Mesenchymal stem cell (in vitro differentiated cells and primary cell): ENCODE results near the gene SPATS2.
A peak's percentile ranks its signal among the peaks of the same experiment; 100 is the strongest.

Experiments used
- DNase-seq: peaks from one replicate; pipeline ENCODE4 v3.0.0-alpha.2; 2013
- H2AFZ ChIP-seq: one replicate; pipeline ENCODE4 v1.6.1; 2013; ENCODE audit warnings: low read depth, mild to moderate bottlenecking, control low read depth, inconsistent platforms, low read length, moderate library complexity
- H2AK5ac ChIP-seq: 2 replicates; pipeline ENCODE4 v1.6.1; 2013; ENCODE audit warnings: low read length, moderate library complexity, mild to moderate bottlenecking, inconsistent platforms; ENCODE audit not compliant: severe bottlenecking
- H2BK120ac ChIP-seq: one replicate; pipeline ENCODE4 v1.6.1; 2013; ENCODE audit warnings: low read depth, mild to moderate bottlenecking, inconsistent platforms, low read length, moderate library complexity
- H2BK12ac ChIP-seq, 2 experiments: one replicate each; pipeline ENCODE4 v1.6.1; 2013; ENCODE audit warnings: inconsistent platforms in 2 of 2, low read length in 2 of 2, mild to moderate bottlenecking in 2 of 2, moderate library complexity in 2 of 2, control low read depth in 1 of 2
- H2BK15ac ChIP-seq: one replicate; pipeline ENCODE4 v1.6.1; 2013; ENCODE audit warnings: mild to moderate bottlenecking, low read depth, inconsistent platforms; ENCODE audit not compliant: poor library complexity, severe bottlenecking
- H2BK5ac ChIP-seq: 2 replicates; pipeline ENCODE4 v1.6.1; 2013; ENCODE audit warnings: low read depth, mild to moderate bottlenecking, low read length, control low read depth, inconsistent platforms; ENCODE audit not compliant: poor library complexity, severe bottlenecking
- H3K14ac ChIP-seq, 2 experiments: one replicate each; pipeline ENCODE4 v1.6.1; 2013; ENCODE audit warnings: inconsistent platforms in 2 of 2, low read length in 2 of 2, control low read depth in 1 of 2, mild to moderate bottlenecking in 1 of 2, moderate library complexity in 1 of 2
- H3K18ac ChIP-seq, 2 experiments: one replicate each; pipeline ENCODE4 v1.6.1; 2013; ENCODE audit warnings: inconsistent platforms in 2 of 2, low read length in 2 of 2, control low read depth in 1 of 2, low read depth in 1 of 2, mild to moderate bottlenecking in 1 of 2
- H3K23ac ChIP-seq, 2 experiments: one replicate each; pipeline ENCODE4 v1.6.1; 2013; ENCODE audit warnings: inconsistent platforms in 2 of 2, low read length in 2 of 2, mild to moderate bottlenecking in 2 of 2, moderate library complexity in 2 of 2, control low read depth in 1 of 2
- H3K27ac ChIP-seq: 2 replicates; pipeline ENCODE4 v1.5.1; 2013; ENCODE audit warnings: mild to moderate bottlenecking, moderate library complexity, low read length, control low read depth, inconsistent platforms; ENCODE audit not compliant: poor library complexity, severe bottlenecking
- H3K27me3 ChIP-seq, 2 experiments: 2 replicates each; pipeline versions ENCODE4 v1.6.1 to v1.7.0; 2013; ENCODE audit warnings: low read length in 2 of 2, mild to moderate bottlenecking in 2 of 2, moderate library complexity in 2 of 2, control low read depth in 1 of 2, inconsistent platforms in 1 of 2; ENCODE audit not compliant: control insufficient read depth in 1 of 2, insufficient read depth in 1 of 2
- H3K36me3 ChIP-seq, 2 experiments: 2 replicates each; pipeline versions ENCODE4 v1.6.1 to v1.7.0; 2013; ENCODE audit warnings: low read length in 2 of 2, control low read depth in 1 of 2, inconsistent platforms in 1 of 2, low read depth in 1 of 2, mild to moderate bottlenecking in 1 of 2; ENCODE audit not compliant: insufficient read depth in 2 of 2, control insufficient read depth in 1 of 2
- H3K4ac ChIP-seq, 2 experiments: one replicate each; pipeline ENCODE4 v1.6.1; 2013; ENCODE audit warnings: inconsistent platforms in 2 of 2, low read length in 2 of 2, mild to moderate bottlenecking in 2 of 2, moderate library complexity in 2 of 2, control low read depth in 1 of 2, low read depth in 1 of 2
- H3K4me1 ChIP-seq: 2 replicates; pipeline ENCODE4 v1.6.1; 2013; ENCODE audit warnings: low read depth, low read length, control low read depth; ENCODE audit not compliant: control insufficient read depth, insufficient read depth
- H3K4me2 ChIP-seq: 2 replicates; pipeline ENCODE4 v1.6.1; 2013; ENCODE audit warnings: low read length, mild to moderate bottlenecking, inconsistent platforms; ENCODE audit not compliant: poor library complexity, severe bottlenecking
- H3K4me3 ChIP-seq, 2 experiments: 2 replicates each; pipeline versions ENCODE4 v1.5.1 to v1.7.0; 2013; ENCODE audit warnings: low read length in 2 of 2, mild to moderate bottlenecking in 2 of 2, control low read depth in 1 of 2, low read depth in 1 of 2; ENCODE audit not compliant: insufficient read depth in 1 of 2
- H3K79me1 ChIP-seq: replicated peaks from 2 replicates; pipeline ENCODE4 v1.6.1; 2013; ENCODE audit warnings: mild to moderate bottlenecking, control low read depth, low read length, inconsistent platforms; ENCODE audit not compliant: poor library complexity, severe bottlenecking
- H3K9ac ChIP-seq: 2 replicates; pipeline ENCODE4 v1.7.0; 2013; ENCODE audit warnings: mild to moderate bottlenecking, low read length, moderate library complexity
- H3K9me3 ChIP-seq: 2 replicates; pipeline ENCODE4 v1.7.0; 2013; ENCODE audit warnings: mild to moderate bottlenecking, low read length; ENCODE audit not compliant: control insufficient read depth
- H4K8ac ChIP-seq: one replicate; pipeline ENCODE4 v1.6.1; 2013; ENCODE audit warnings: inconsistent platforms, mild to moderate bottlenecking, low read length, moderate library complexity
- H4K91ac ChIP-seq: one replicate; pipeline ENCODE4 v1.6.1; 2013; ENCODE audit warnings: mild to moderate bottlenecking, low read length, inconsistent platforms
- WGBS: methylation state at CpG from one replicate; pipeline ENCODE4 v1.1.7; 2013; ENCODE audit warnings: mixed read lengths; 5-methylcytosine and 5-hydroxymethylcytosine counted together

SPATS2 gene

DNA sequence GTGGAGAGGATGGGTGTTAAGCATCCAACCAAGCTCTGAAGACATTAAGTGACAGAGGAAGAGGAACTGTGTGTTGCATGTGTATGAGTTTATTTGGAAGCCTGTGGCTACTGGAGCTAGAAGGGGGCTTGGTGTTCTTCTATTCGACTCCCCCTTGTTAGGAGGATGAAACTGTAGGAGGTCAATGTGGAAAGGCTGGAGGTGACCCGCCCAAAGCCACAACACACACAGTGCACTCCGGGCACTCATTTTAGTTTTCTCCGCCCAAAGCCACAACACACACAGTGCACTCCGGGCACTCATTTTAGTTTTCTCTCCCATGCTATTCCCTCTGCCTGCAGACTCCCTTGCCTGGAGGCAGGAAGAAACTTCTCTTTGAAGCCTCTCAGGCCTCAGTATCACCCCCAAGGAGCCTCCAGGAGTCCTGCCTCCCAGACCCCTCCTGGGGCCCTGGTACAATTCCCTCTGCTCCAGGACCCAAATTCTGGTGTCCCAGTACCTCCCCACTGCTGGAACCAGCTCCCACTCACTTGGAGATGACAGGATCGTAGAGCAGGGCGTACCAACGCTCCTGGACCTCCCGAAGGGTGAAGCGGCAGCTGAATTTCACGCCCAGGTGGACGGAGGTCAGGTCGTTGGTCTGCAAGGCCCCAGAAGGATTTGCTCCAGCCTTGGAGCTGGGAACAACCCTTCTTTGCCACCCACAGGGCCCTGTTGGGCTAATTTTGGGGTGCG, 196.9 kb downstream of the SPATS2 start:
- Histone ChIP-seq H3K4me2 (no peak overlapping the region), H2BK5ac (no peak overlapping the region), H3K9ac (no peak overlapping the region), H2BK120ac (no peak overlapping the region), H3K4me1 (peaks cover 11% of the 10 kb centered on the region), H3K4me3 (no peak overlapping the region), H3K79me1 (peaks cover 32% of the 10 kb centered on the region), H2AFZ (no peak overlapping the region), H4K91ac (no peak overlapping the region), H4K8ac (no peak overlapping the region), H2BK15ac (no peak overlapping the region), H2BK12ac (no peak overlapping the region), H3K27ac (no peak overlapping the region), H3K14ac (no peak overlapping the region), H3K23ac (no peak overlapping the region), H2AK5ac (no peak overlapping the region), H3K4ac (no peak overlapping the region), H3K36me3 (peaks cover 68 to 69% of the 10 kb centered on the region in 2 experiments), H3K18ac (no peak overlapping the region), H3K9me3 (no peaks in the 10 kb centered on the region), H3K27me3 (no peaks in the 10 kb centered on the region)
- no peak for DNase-seq
- 98% methylated on average over 14 of the region's 14 CpGs for WGBS

DNA sequence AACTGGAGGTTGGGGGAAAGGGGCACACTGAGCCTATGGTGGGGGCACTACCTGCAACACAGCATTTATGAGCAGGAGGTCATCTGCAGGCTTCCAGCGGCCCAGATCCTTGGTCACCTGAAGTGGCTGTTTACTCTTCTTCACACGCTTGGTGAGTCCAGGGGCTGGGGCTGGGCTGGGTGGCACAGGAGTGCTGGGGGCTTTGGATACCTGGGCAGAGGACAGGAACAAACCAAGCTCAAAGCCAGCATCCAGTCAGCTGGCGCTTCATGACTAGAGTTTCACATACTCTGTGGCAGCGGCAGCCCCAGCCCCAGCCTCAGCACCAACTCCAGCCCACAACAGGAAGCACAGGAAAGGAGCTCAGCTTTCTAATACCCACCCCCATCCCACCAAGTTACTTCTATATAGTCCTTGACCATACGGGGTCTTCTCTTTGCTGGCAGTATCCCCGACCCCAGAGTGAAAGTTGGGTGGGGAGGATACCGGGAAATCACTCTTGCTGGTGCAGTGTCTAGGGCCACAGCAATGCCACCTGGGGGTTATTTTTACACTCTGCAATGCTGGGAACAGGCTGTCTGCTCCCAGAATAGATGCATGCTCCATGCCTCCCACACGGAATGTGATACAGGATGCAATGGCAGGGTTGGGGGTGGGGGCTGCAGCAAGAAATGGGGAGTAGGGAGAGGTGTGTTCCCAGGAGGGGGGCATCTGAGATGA, 197.6 kb downstream of the SPATS2 start:
- H2AK5ac ChIP-seq: no peak overlapping the region
- no peak for DNase-seq
- H3K9me3 ChIP-seq: no peaks in the 10 kb centered on the region
- no peak overlapping the region for H3K9ac ChIP-seq
- H3K36me3 ChIP-seq: peaks cover 60 to 61% of the 10 kb centered on the region in 2 experiments
- H3K23ac ChIP-seq: no peak overlapping the region
- H3K27ac ChIP-seq: no peak overlapping the region
- H3K4ac ChIP-seq: no peak overlapping the region
- H2BK12ac ChIP-seq: no peak overlapping the region
- no peak overlapping the region for H4K8ac ChIP-seq
- no peak overlapping the region for H3K4me2 ChIP-seq
- peaks cover 31% of the 10 kb centered on the region for H3K79me1 ChIP-seq
- H2AFZ ChIP-seq: no peak overlapping the region
- no peak overlapping the region for H3K18ac ChIP-seq
- H3K27me3 ChIP-seq: no peaks in the 10 kb centered on the region
- H3K4me1 ChIP-seq: peaks cover 11% of the 10 kb centered on the region
- 95% methylated on average over 8 of the region's 8 CpGs for WGBS
- no peak overlapping the region for H2BK15ac ChIP-seq
- H2BK5ac ChIP-seq: no peak overlapping the region
- no peak overlapping the region for H2BK120ac ChIP-seq
- no peak overlapping the region for H4K91ac ChIP-seq
- no peak overlapping the region for H3K4me3 ChIP-seq
- H3K14ac ChIP-seq: no peak overlapping the region

DNA sequence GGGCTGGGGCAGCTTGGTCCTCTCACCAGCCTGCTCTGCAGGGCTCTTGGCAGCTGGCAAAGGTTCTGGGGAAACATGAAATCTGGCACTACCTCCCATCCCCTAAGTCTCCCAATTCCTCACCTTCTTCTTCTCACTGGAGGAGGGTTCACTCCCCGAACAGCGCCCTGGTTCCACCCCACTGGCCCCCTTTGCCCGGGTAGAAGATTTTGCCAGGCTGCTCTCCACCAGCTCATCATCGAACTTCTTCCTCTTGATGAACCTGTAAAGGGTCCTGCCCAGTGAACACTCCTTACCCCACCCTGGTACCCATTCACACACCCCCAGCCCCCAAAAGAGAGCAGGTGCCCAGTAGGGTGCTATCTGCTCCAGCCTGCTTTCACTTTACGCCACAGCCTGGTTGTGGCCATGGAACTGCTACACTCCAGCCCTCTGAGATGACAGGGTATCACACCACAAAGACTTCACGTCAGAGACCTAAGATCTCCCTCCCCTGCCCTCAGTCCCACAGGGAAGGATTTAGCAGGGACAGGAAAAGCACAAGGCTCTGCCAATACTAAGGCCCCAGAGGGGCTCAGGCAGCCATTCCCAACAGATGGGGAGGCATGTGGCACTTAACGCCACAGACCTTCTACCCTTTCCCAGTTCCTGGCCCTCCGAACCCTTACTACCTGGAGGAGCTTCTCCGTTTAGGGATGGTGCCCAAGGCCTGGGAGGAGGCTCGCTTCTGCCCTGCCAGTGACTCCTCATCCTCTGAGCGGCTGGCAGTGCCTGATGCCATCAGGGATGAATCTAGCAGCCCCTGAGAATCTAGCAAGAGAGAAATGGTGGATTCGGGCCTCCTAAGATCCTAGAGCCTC, 198.4 kb downstream of the SPATS2 start:
- Histone ChIP-seq H3K4me3 (no peak overlapping the region), H3K27me3 (no peaks in the 10 kb centered on the region), H2BK5ac (no peak overlapping the region), H3K4me1 (peaks cover 11% of the 10 kb centered on the region), H2AK5ac (no peak overlapping the region), H3K9ac (no peak overlapping the region), H3K23ac (no peak overlapping the region), H3K4me2 (no peak overlapping the region), H3K4ac (no peak overlapping the region), H3K18ac (no peak overlapping the region), H3K36me3 (peaks cover 53 to 56% of the 10 kb centered on the region in 2 experiments), H3K27ac (no peak overlapping the region), H3K14ac (no peak overlapping the region), H4K8ac (no peak overlapping the region), H2AFZ (no peak overlapping the region), H2BK15ac (no peak overlapping the region), H3K79me1 (peaks cover 31% of the 10 kb centered on the region), H4K91ac (peak overlapping the region; percentile 15), H3K9me3 (no peaks in the 10 kb centered on the region), H2BK12ac (no peak overlapping the region), H2BK120ac (no peak overlapping the region)
- no peak for DNase-seq
- 96% methylated on average over 12 of the region's 12 CpGs for WGBS

DNA sequence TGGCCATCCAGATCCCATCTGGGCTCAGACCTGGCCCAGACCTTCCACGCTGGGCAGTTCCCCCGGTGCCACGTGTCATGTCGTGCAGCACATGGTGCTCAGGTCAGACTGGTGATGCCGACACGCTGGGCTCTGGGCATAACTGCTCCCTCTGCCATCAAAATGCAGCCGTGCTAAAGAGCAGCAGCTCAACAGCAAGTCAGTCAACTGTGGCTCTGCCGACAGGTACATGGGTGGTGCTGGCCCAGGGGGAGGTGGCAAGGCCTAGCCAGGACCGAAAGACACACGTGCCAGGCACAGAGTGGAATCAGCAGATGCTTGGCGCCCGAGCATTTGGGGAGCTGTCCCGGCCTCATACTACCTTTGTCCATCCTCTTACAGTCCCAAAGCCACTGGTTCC, 199.1 kb downstream of the SPATS2 start:
- WGBS: 99% methylated on average over 12 of the region's 13 CpGs
- DNase-seq: no peak

More for the DNA sequence above, 199.1 kb downstream of the SPATS2 start:
- Histone ChIP-seq H3K4me3 (peak overlapping the region in 1 of 2 experiments; percentile 97), H4K8ac (no peak overlapping the region), H4K91ac (no peak overlapping the region), H3K23ac (no peak overlapping the region), H2AK5ac (no peak overlapping the region), H2BK15ac (no peak overlapping the region), H3K36me3 (peaks cover 47 to 49% of the 10 kb centered on the region in 2 experiments), H3K4ac (no peak overlapping the region), H2AFZ (no peak overlapping the region), H3K14ac (no peak overlapping the region), H3K4me2 (no peak overlapping the region), H2BK5ac (no peak overlapping the region), H2BK12ac (no peak overlapping the region), H3K27me3 (no peaks in the 10 kb centered on the region), H3K18ac (no peak overlapping the region), H3K27ac (no peak overlapping the region), H3K9ac (peak overlapping the region; percentile 97), H2BK120ac (no peak overlapping the region), H3K79me1 (peaks cover 36% of the 10 kb centered on the region), H3K9me3 (no peaks in the 10 kb centered on the region), H3K4me1 (peaks cover 11% of the 10 kb centered on the region)
